ENCODE data around the gene MXD3.

Gene MXD3

GRCh38 chr5:177327539-177328522 lies 16.1 kb upstream of the MXD3 start:
- no peaks in the 10 kb centered on the region for H3K27me3 Mint-ChIP-seq
- H3K36me3 Mint-ChIP-seq (ENCODE audit: insufficient read depth) = peaks cover 29% of the 10 kb centered on the region
- DNase-seq (peak in 1 of 3 experiments; percentile 39), ATAC-seq (replicated peaks) (peak; percentile 84)
- H3K27ac Mint-ChIP-seq = peak overlapping the region; percentile 76 to 90
- peaks cover 16 to 26% of the 10 kb centered on the region in 2 donors for H3K4me1 Mint-ChIP-seq (ENCODE audit: low read depth in 2 of 2)
- no peaks in the 10 kb centered on the region for H3K9me3 Mint-ChIP-seq
- H3K4me3 Mint-ChIP-seq = peak overlapping the region; percentile 49 to 66

GRCh38 chr5:177325868-177326381 lies 14.2 kb upstream of the MXD3 start:
- H3K27ac Mint-ChIP-seq = peak overlapping the region in 1 of 2 donors; percentile 35
- DNase-seq = no peak
- H3K9me3 Mint-ChIP-seq = no peaks in the 10 kb centered on the region
- H3K4me3 Mint-ChIP-seq = peak overlapping the region in 1 of 2 donors; percentile 49
- peaks cover 20% of the 10 kb centered on the region for H3K36me3 Mint-ChIP-seq (ENCODE audit: insufficient read depth)
- H3K4me1 Mint-ChIP-seq (ENCODE audit: low read depth in 2 of 2) = peaks cover 9 to 14% of the 10 kb centered on the region in 2 donors
- ATAC-seq (replicated peaks) = no peak
- no peaks in the 10 kb centered on the region for H3K27me3 Mint-ChIP-seq

GRCh38 chr5:177320879-177321278 lies 9.2 kb upstream of the MXD3 start:
- ATAC-seq (replicated peaks) = no peak
- no peaks in the 10 kb centered on the region for H3K9me3 Mint-ChIP-seq
- peaks cover 13% of the 10 kb centered on the region for H3K36me3 Mint-ChIP-seq (ENCODE audit: insufficient read depth)
- H3K27ac Mint-ChIP-seq = no peak overlapping the region
- no peak overlapping the region for H3K4me3 Mint-ChIP-seq
- no peak for DNase-seq
- peaks cover 6 to 10% of the 10 kb centered on the region in 2 donors for H3K4me1 Mint-ChIP-seq (ENCODE audit: low read depth in 2 of 2)
- H3K27me3 Mint-ChIP-seq = no peaks in the 10 kb centered on the region

DNA sequence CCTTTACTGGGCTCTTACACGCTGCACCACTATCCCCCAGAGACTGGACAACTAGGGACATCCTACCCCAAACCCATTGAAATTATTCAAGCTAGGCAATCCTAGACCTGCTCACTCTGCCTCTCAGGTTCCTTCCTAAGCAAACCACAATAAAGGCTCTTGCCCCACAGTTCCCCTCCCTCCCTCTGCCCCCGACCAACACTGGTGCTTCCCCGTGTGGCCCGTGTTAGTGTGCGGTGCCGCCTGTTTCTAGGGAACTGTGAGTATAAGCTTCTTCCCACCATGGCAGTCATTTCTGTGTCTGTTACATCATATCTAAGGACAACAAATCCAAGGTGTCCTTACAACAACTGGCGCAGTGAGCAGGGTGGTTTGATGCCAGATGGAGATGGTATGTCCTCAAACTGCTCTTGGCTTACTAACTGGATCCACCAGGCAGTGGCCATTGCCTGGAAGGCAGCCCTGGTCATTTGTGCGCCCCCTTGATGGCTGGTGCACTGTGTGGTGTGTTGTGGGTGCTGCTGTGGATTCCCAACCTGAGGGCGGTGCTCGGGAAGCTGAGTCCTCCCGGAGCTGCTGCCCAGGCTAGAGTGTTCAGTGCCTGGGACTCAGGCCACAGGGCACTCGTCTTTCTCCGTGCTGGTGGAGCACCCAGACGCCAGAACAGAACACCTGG lies 8.4 kb upstream of the MXD3 start:
- Mint-ChIP-seq H3K27ac (no peak overlapping the region), H3K4me3 (no peak overlapping the region), H3K27me3 (no peaks in the 10 kb centered on the region), H3K4me1 (ENCODE audit: low read depth in 2 of 2) (peaks cover 6 to 8% of the 10 kb centered on the region in 2 donors), H3K36me3 (ENCODE audit: insufficient read depth) (peaks cover 13% of the 10 kb centered on the region), H3K9me3 (no peaks in the 10 kb centered on the region)
- ATAC-seq (replicated peaks) (no peak), DNase-seq (no peak)

GRCh38 chr5:177317959-177318377 lies 6.3 kb upstream of the MXD3 start:
- H3K27me3 Mint-ChIP-seq = no peaks in the 10 kb centered on the region
- no peak overlapping the region for H3K4me3 Mint-ChIP-seq
- ATAC-seq (replicated peaks) (peak; percentile 82), DNase-seq (peak; percentile 66 to 75 (median 67))
- peaks cover 13% of the 10 kb centered on the region for H3K36me3 Mint-ChIP-seq (ENCODE audit: insufficient read depth)
- H3K4me1 Mint-ChIP-seq (ENCODE audit: low read depth in 2 of 2) = peaks cover 6 to 8% of the 10 kb centered on the region in 2 donors
- H3K9me3 Mint-ChIP-seq = no peaks in the 10 kb centered on the region
- no peak overlapping the region for H3K27ac Mint-ChIP-seq

- H3K9me3 Mint-ChIP-seq = no peaks in the 10 kb centered on the region
- H3K27me3 Mint-ChIP-seq = no peaks in the 10 kb centered on the region
- peak overlapping the region in 1 of 2 donors; percentile 30 for H3K27ac Mint-ChIP-seq
- H3K4me1 Mint-ChIP-seq (ENCODE audit: low read depth in 2 of 2) = peaks cover 12 to 19% of the 10 kb centered on the region in 2 donors
- H3K4me3 Mint-ChIP-seq = no peak overlapping the region
- no peak for ATAC-seq (replicated peaks)
- peaks cover 14% of the 10 kb centered on the region for H3K36me3 Mint-ChIP-seq (ENCODE audit: insufficient read depth)
- DNase-seq = no peak
Observed at GRCh38 chr5:177316005-177316404, 4.3 kb upstream of the MXD3 start.

DNA sequence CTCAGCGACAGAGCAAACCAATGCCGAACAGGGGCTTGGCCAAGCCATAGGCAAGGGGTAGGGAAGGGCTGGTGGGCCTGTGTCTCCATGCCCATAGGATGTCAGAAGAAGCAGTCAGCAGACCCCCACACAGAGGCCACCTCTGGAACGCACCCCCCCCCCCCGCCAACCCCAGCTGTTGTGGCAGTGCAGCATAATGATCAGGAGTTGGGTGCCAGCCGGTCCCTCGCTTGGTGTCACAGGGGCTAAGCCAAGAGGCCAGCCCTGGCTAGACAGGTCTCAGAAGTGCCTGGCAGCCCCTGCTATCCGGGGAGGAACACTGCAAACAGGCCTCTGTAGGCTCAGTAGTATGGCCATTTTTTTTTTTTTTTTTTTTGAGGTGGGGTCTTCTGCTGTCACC lies 3.7 kb upstream of the MXD3 start:
- Mint-ChIP-seq H3K4me3 (no peak overlapping the region), H3K4me1 (ENCODE audit: low read depth in 2 of 2) (peaks cover 17 to 25% of the 10 kb centered on the region in 2 donors), H3K27me3 (no peaks in the 10 kb centered on the region), H3K9me3 (no peaks in the 10 kb centered on the region), H3K27ac (no peak overlapping the region), H3K36me3 (ENCODE audit: insufficient read depth) (peaks cover 15% of the 10 kb centered on the region)
- ATAC-seq (replicated peaks) = no peak
- no peak for DNase-seq

- Mint-ChIP-seq H3K27me3 (no peaks in the 10 kb centered on the region), H3K36me3 (ENCODE audit: insufficient read depth) (peaks cover 17% of the 10 kb centered on the region), H3K9me3 (no peaks in the 10 kb centered on the region), H3K4me3 (no peak overlapping the region), H3K27ac (no peak overlapping the region), H3K4me1 (ENCODE audit: low read depth in 2 of 2) (peaks cover 22 to 30% of the 10 kb centered on the region in 2 donors)
- ATAC-seq (replicated peaks) = no peak
- DNase-seq = no peak
Observed at GRCh38 chr5:177314376-177315342, 3.0 kb upstream of the MXD3 start.

GRCh38 chr5:177313561-177314259 lies 2.0 kb upstream of the MXD3 start:
- H3K9me3 Mint-ChIP-seq = no peaks in the 10 kb centered on the region
- ATAC-seq (replicated peaks) (no peak), DNase-seq (no peak)
- H3K4me3 Mint-ChIP-seq = no peak overlapping the region
- peaks cover 22% of the 10 kb centered on the region for H3K36me3 Mint-ChIP-seq (ENCODE audit: insufficient read depth)
- no peak overlapping the region for H3K27ac Mint-ChIP-seq
- H3K27me3 Mint-ChIP-seq = no peaks in the 10 kb centered on the region
- H3K4me1 Mint-ChIP-seq (ENCODE audit: low read depth in 2 of 2) = peaks cover 29 to 35% of the 10 kb centered on the region in 2 donors

DNA sequence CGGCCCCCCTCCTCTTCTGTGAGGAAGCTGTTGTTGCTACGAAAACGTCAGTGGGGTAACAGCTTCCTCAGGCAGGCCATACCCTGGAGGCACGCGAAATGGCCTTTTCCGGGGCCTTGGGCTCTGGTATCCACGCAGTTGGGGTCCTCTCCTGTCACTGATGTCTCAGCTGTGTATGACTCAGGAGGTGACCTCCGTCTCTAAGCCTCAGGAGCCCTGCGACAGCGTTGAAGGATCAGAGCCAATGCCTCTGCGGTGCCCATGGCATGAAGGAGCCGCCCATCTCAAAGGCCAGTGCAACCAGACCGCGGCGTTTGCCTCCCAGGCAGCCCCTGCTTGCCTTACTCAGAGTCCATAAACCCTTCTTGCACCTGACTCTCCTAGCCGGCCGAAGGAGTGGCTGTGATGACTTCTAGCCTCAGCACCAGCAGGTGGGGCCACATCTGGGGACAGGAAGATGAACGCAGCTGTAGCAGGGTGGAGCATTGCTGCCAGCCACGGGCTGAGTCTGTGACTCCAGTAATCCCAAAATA lies 1.0 kb upstream of the MXD3 start:
- peak; percentile 15 for ATAC-seq (replicated peaks)
- H3K27me3 Mint-ChIP-seq = no peaks in the 10 kb centered on the region
- DNase-seq = no peak
- H3K4me1 Mint-ChIP-seq (ENCODE audit: low read depth in 2 of 2) = peaks cover 28 to 31% of the 10 kb centered on the region in 2 donors
- peak overlapping the region; percentile 82 to 83 for H3K4me3 Mint-ChIP-seq
- H3K9me3 Mint-ChIP-seq = no peaks in the 10 kb centered on the region
- H3K36me3 Mint-ChIP-seq (ENCODE audit: insufficient read depth) = peaks cover 20% of the 10 kb centered on the region
- H3K27ac Mint-ChIP-seq = peak overlapping the region; percentile 46 to 65

GRCh38 chr5:177311392-177311722 lies 341 bp downstream of the MXD3 start:
- no peak for DNase-seq
- Mint-ChIP-seq H3K4me1 (ENCODE audit: low read depth in 2 of 2) (peaks cover 28 to 35% of the 10 kb centered on the region in 2 donors), H3K27me3 (no peaks in the 10 kb centered on the region), H3K27ac (no peak overlapping the region), H3K36me3 (ENCODE audit: insufficient read depth) (peaks cover 22% of the 10 kb centered on the region), H3K4me3 (peak overlapping the region; percentile 82 to 83), H3K9me3 (no peaks in the 10 kb centered on the region)
- no peak for ATAC-seq (replicated peaks)

GRCh38 chr5:177310757-177311391 lies 824 bp downstream of the MXD3 start:
- ATAC-seq (replicated peaks) (no peak), DNase-seq (no peak)
- H3K4me3 Mint-ChIP-seq = peak overlapping the region; percentile 82 to 83
- peaks cover 32 to 39% of the 10 kb centered on the region in 2 donors for H3K4me1 Mint-ChIP-seq (ENCODE audit: low read depth in 2 of 2)
- peaks cover 27% of the 10 kb centered on the region for H3K36me3 Mint-ChIP-seq (ENCODE audit: insufficient read depth)
- H3K27ac Mint-ChIP-seq = peak overlapping the region; percentile 30 to 32
- H3K27me3 Mint-ChIP-seq = no peaks in the 10 kb centered on the region
- H3K9me3 Mint-ChIP-seq = no peaks in the 10 kb centered on the region

Measured in effector memory CD8-positive, alpha-beta T cell (primary cell).